HL-60/S4 treated with retinoic acid at 250 ng/mL for 4 days and 3 days (cell line): ENCODE measurements around the gene GALNT18.

Source experiments
- in situ Hi-C: fragments of 300-500 bp; cut with MboI; formaldehyde crosslinking; loops from 2 replicates; pipeline ENCODE4 v1.7.0; 2022; ENCODE audit warnings: low sequenced_read_pairs

GALNT18 gene

GRCh38 chr11:11391796-11392463 is 229.9 kb downstream of the GALNT18 start:
- in situ Hi-C loops: no loop called here

GRCh38 chr11:11391169-11391568 is 230.6 kb downstream of the GALNT18 start:
- in situ Hi-C loops: no loop called here

GRCh38 chr11:11390068-11390771 is 231.6 kb downstream of the GALNT18 start:
- in situ Hi-C loops: no loop called here

GRCh38 chr11:11389238-11389637 is 232.6 kb downstream of the GALNT18 start:
- in situ Hi-C loops: no loop called here

GRCh38 chr11:11387622-11388305 is 234.0 kb downstream of the GALNT18 start:
- in situ Hi-C loops: no loop called here

GRCh38 chr11:11387207-11387606 is 234.6 kb downstream of the GALNT18 start:
- in situ Hi-C loops: no loop called here

GRCh38 chr11:11384829-11385228 is 237.0 kb downstream of the GALNT18 start:
- in situ Hi-C loops: no loop called here

- in situ Hi-C loops: no loop called here
Measured at GRCh38 chr11:11383995-11384394, 237.8 kb downstream of the GALNT18 start.

- in situ Hi-C loops: no loop called here
Measured at GRCh38 chr11:11382858-11383532, 238.8 kb downstream of the GALNT18 start.

GRCh38 chr11:11381471-11382105 is 240.2 kb downstream of the GALNT18 start:
- in situ Hi-C loops: no loop called here

- in situ Hi-C loops: no loop called here
Measured at GRCh38 chr11:11380883-11381282, 240.9 kb downstream of the GALNT18 start.

- in situ Hi-C loops: no loop called here
Measured at GRCh38 chr11:11380340-11380739, 241.5 kb downstream of the GALNT18 start.

- in situ Hi-C loops: no loop called here
Measured at GRCh38 chr11:11379661-11380060, 242.1 kb downstream of the GALNT18 start.

GRCh38 chr11:11378184-11378940 is 243.4 kb downstream of the GALNT18 start:
- in situ Hi-C loops: no loop called here

GRCh38 chr11:11374358-11375148 is 247.3 kb downstream of the GALNT18 start:
- in situ Hi-C loops: no loop called here

- in situ Hi-C loops: no loop called here
Measured at GRCh38 chr11:11373934-11374333, 247.9 kb downstream of the GALNT18 start.

GRCh38 chr11:11372461-11372860 is 249.3 kb downstream of the GALNT18 start:
- in situ Hi-C loops: no loop called here

GRCh38 chr11:11370962-11371303 is 250.9 kb downstream of the GALNT18 start:
- in situ Hi-C loops: no loop called here

GRCh38 chr11:11370255-11370961 is 251.4 kb downstream of the GALNT18 start:
- in situ Hi-C loops: no loop called here
